Nucleus accumbens (tissue), 56 donors: ENCODE measurements around the gene TTC34.
"Not testable (repeated sequence)": the region's sequence is repeated elsewhere in the genome, so short reads cannot be mapped to it uniquely, and the experiment has no call there.

Experiments used
- DNase-seq, 56 donors: peaks; one replicate each; lab custom pipeline; 2025; lab: John Stamatoyannopoulos, UW

The TTC34 gene

DNA sequence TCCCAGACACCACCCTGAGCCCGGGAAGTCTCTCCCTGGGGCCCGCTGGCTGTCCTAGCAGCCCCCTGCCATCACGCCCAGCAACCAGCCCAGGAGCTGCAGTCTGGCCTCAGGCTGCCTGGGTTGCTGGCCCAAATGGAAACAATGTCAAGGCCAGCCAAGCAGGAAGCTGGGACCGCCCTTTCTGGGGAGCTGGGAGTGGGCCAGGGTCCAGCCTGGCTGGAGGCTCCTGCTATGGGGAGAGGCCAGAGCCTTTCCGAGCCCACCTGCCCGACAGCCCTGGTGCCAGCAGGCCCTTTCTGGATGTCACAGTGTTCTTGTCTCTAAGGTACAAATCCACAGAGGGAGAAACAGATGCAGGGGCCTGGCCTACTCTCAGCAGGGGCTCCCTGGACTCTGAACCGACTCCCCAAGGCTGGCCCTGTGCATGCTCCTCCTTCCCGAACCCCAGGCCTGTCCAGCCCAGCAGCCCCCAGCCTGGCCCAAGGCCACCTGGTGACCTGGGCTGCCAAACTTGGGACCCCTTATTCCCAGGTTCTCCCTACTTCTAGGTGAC, 167.5 kb downstream of the TTC34 start:
- DNase-seq: peak in 1 of 56 donors; percentile 49

DNA sequence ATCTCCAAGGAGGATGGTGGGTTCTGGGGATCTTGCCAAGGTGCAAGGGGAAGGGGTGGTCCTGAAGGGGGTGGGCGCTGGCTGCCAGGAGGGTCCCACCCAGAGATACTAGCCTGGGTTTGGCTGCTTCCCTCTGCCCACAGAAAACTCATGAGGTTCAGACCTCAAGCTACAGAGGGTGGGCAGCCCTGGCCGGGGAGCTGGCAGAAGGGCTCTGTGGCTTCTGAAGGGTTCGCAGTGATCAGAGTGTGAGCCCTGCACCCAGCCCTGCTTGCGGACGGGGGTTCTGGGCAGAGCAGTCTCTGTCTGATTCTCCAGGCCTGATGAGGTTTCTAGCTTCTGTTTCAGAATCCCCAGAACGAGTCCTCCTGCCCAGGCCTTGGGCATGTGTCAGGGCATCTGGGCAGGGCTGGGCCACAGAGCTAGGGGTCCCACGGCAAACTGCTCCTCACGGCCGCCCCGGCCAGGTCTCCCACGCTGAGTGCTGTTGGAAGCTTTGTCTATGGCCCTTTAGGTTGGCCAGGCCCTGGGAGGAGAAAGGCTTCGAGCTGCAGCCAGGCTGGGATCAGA, 168.0 kb downstream of the TTC34 start:
- DNase-seq: no peak

GRCh38 chr1:2632561-2633361, 168.7 kb downstream of the TTC34 start, which contains the start of gene MMEL1:
MMEL1 (minus strand) TSS chr1:2633016; CDS start chr1:2629484, 3,532 bp downstream.
- no peak for DNase-seq

DNA sequence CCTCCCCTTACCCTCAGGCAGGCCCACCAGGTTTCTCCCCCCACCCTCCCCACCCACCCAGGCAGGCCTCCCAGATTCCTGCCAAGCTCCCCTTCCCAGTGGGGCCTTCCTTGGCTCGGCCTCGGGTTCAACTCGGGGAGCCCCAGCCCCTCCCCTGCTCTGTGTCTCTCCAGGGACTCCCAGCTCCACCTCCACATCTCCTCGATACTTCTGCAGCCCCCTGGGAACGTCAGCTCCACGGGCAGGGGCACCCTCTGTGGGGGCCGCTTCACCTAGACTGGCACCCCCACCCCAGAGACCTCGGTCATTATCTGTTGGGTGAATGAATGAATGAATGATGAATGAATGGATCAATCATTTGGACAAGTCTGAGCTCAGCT, 169.5 kb downstream of the TTC34 start:
- no peak for DNase-seq

DNA sequence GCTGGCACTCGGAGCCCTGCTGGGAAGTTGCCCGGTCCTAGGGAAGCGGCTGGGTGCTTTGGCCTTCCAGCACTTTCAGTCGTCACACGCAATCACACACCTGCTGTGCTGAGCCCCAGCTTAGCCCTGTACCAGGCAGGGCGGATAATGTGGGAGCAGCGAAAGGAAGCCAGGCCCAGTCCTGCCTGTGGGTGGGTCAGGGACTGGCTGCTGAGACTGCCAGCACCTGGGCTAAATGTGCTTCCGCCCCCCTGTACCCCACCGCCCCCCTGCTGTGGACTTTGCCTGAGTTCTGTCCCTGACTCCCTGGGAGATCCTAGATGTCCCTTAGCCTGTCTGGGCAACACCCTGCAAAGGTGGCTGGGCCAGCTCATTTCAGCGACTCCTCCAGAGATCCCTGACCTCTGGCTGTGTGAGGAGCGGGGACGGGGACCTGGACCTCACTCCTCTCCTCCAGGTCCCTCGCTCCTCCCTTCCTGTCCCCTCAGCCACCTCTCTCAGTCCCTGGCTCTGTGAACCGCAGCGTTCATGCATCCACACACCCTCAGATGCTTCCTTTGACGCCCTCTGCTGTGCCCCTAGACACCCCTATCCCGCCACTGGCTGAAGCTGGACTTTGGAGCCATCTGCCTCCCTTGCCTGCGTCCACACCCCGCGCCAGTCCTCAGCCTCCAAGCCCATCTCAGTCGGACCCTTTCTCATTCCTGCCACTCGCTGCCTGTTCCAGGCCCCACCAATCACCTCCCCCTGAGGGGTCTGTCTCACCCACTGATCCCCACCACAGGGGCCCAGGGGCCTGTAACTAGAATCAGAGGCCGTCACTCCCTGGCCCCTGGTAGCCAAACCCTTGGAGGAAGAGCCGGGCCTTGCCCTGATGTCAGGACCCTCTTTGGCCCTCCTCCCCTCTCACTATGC, 170.1 kb downstream of the TTC34 start:
- DNase-seq: no peak

GRCh38 chr1:2630498-2631135, 170.9 kb downstream of the TTC34 start:
- no peak for DNase-seq

DNA sequence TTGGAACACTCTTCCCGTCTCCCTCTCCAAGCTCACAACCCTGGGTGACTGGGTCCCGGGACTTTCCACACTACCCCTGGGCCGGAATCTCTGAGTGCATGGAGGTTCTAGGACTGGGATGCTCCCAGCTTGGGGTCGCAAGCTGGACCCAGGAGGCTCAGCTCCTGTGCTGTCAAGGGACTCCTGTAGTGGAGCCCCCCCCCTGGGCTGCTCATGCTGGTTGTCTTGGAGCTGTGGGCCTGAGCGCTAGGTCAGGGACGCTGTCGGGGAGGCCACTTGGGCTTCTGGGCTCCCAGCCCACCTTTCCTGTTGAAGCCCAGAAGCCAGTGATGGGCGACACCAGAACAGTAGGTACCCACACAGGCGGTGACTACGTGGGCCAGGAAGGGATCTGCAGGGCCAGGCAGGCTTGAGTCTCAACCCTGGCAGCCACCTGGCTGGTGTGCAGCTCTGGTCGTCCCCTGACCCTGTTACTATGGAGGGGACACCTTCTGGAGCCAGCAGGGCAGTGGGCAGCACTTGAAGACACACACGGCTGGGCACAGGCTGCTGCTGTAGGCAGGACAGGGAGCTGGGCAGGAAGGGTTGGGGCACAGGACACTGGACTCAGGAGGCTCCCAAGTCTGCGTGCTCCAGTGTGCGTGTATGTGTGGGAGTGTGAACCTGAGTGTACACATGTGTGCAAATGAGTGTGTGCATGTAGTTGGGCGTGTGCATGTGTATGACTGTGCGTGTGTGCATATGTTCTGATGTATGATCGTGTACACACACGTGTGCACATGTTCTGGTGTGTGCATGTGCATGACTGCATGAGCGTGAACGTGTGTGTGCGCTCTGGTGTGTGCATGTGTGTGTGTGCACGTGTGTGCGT, 171.6 kb downstream of the TTC34 start:
- DNase-seq: no peak

GRCh38 chr1:2628933-2629626, 172.4 kb downstream of the TTC34 start:
- DNase-seq: peak in 1 of 56 donors; percentile 43

DNA sequence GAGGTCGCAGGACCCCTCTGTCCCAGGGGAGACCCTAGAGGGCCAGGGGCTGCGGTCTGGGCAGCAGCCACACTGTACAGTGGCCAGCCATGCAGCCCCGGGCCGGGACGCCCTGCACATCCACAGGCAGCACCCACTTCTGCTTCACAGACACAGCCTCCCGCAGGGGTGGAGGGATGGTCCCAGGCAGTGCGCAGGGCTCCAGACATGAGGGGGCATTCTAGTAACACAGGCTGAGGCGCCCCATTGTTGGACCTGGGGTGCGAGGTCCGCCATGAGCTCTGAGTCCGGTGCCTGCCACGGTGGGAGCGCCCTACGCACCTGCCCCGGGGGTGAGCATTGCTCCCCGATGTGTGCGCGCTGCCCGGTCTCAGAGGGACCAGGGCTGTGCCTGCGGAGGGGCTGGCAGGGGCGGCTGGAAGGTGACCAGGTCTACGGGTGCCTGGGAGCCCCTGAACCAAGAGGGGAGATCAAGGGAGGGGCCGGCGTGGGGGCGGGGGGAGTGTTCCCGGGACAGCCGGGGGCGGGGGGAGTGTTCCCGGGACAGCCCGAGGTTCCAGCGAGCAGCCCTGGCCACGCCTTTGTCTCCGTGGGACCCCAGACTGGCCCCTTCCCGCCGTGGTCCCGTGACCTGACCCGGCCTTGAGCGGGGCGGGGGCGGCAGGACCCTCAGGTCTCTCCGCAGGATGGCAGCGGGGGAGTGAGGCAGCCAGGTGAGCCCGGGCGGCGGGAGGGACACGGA, 173.1 kb downstream of the TTC34 start:
- DNase-seq: peak in 1 of 56 donors; percentile 43

DNA sequence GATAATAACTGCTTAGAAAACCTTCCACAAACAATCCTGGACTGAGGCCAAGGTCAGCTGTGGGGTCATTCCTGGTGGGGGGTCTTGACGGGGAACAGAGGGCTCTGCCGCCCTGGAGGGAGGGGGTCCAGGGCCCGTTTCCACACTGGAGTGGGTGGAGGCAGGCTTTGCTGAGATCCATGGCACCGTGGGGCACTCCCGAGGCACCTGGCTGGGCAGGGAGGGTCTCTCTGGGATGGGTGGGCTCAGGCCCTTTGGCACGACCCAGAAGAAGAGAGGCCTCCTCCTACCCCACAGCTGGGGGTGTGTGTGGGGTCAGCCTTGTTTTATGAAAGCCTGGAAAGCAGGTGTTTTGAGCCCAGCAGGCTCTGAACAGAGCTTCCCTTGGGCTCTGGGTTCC, 173.7 kb downstream of the TTC34 start:
- no peak for DNase-seq

DNA sequence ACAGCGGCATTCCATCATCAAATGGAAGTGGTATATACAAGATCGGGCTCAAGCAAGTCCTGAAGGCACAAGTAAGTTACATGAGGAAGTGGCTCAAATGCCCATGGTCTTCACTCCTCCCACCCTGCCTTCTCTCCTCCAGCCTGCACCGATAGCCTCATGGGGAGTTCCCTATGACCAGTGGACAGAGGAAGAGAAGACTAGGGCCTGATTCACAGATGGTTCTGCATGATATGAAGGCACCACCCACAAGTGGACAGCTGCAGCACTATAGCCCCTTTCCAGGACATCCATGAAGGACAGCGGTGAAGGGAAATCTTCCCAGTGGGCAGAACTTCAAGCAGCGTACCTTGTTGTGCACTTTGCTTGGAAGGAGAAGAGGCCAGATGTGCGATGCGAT, 175.7 kb downstream of the TTC34 start:
- not testable (repeated sequence) for DNase-seq

DNA sequence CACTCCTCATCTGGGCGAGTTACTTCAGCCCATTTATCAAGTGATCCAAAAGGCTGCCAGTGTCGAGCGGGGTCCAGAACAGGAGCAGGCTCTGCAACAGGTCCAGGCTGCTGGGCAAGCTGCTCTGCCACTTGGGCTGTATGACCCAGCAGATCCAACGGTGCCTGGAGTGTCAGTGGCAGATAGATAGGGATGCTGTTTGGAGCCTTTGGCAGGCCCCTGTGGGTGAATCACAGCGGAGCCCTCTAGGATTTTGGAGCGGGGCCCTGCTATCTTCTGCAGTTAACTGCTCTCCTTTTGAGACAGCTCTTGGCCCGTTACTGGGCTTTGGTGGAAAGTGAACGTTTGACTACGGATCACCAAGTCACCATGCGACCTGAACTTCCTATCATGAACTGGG, 176.2 kb downstream of the TTC34 start:
- no peak for DNase-seq

- no peak for DNase-seq
Observed at GRCh38 chr1:2624735-2625300, 176.7 kb downstream of the TTC34 start.

DNA sequence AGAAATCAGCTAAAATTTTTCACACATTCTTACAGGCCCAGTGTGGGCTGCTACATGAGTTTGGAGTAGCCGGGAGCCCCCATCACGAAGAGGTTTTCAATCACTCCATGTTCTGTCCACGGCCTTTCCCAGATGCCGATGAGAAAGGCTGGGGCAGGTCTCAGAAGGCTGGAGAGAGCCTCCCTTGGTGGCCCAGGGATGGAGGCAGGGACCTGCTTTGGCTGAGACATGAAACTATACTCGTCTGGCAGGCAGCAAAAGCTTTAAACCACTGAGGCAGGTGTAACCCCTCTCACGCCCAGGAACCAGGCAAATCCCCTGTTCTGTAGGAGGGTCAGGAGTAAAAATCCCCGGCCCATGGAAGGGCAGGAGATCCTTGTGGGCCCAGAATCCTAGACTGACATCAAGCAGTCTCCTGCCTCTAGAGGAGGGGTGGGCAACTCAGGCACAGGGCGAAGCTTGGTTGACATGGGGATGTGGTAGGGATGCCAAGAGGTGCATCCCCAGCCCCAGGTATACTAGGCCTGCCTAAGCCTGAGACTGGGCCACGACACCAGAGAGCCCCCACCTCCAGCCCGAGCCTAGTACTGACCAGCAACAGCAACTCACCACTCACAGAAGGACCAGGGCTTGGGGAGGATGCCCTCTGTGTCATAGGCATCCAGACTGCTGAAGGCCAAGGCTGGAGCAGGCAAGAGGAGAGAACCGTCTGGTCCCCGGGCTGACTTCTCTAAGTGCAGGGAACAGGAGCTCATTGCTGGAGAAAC, 177.7 kb downstream of the TTC34 start:
- DNase-seq: no peak

- no peak for DNase-seq
Observed at GRCh38 chr1:2617971-2618470, 183.5 kb downstream of the TTC34 start.

GRCh38 chr1:2614145-2614544, 187.3 kb downstream of the TTC34 start:
- DNase-seq: no peak
